ENCODE data around the gene AARS2.

The AARS2 gene

DNA sequence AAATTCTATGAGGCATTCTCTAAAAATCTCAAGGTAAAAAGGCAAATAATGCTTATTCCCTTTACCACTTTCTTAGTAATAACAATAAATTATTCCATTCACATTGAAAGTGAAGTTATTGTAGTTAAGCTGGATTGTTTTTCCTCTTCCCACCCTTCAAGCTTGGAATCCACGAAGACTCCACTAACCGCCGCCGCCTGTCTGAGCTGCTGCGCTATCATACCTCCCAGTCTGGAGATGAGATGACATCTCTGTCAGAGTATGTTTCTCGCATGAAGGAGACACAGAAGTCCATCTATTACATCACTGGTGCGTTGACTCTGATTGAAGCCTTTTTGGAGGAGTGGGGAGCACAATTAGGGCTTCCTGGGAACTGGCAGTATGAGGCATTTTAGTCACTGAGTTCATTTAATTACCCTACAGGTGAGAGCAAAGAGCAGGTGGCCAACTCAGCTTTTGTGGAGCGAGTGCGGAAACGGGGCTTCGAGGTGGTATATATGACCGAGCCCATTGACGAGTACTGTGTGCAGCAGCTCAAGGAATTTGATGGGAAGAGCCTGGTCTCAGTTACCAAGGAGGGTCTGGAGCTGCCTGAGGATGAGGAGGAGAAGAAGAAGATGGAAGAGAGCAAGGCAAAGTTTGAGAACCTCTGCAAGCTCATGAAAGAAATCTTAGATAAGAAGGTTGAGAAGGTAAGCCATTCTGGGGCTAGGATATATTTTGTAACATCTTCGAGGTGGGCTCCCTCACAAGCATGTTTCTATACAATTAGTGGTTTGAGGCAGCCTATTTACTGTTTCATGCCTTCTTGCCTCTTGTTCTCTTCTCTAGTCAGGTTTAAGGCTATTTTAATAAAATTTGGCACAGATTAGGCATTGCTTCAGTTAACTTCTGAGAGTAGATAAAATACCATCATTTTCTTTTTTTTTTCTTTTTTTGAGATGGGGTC, 61.3 kb downstream of the AARS2 start:
- DNase-seq (ENCODE audit: low read depth) = no peak
- no peak overlapping the region for H3K4me3 ChIP-seq (ENCODE audit: low read depth, low read length)
- TF ChIP-seq CTCF (conservative IDR thresholded peaks at IDR 0.05; ENCODE audit: low read depth, low read length) = no peak

GRCh38 chr6:44250718-44251123, 62.4 kb downstream of the AARS2 start:
- TF ChIP-seq CTCF (conservative IDR thresholded peaks at IDR 0.05; ENCODE audit: low read depth, low read length) = no peak
- no peak overlapping the region for H3K4me3 ChIP-seq (ENCODE audit: low read depth, low read length)
- no peak for DNase-seq (ENCODE audit: low read depth)

DNA sequence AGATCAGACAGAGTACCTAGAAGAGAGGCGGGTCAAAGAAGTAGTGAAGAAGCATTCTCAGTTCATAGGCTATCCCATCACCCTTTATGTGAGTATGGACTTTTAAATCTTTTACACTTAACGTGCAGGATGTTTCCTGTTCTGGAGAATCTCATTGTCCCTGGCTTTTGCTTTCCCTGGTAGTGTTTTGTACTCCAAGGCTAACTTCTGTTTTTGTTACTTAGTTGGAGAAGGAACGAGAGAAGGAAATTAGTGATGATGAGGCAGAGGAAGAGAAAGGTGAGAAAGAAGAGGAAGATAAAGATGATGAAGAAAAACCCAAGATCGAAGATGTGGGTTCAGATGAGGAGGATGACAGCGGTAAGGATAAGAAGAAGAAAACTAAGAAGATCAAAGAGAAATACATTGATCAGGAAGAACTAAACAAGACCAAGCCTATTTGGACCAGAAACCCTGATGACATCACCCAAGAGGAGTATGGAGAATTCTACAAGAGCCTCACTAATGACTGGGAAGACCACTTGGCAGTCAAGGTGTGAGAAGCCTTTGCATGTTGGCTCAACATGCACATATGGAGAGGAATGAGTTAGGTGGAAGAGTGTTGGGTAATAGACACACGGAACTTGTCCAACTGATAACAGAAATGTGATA, 63.0 kb downstream of the AARS2 start:
- no peak for TF ChIP-seq CTCF (conservative IDR thresholded peaks at IDR 0.05; ENCODE audit: low read depth, low read length)
- no peak overlapping the region for H3K4me3 ChIP-seq (ENCODE audit: low read depth, low read length)
- DNase-seq (ENCODE audit: low read depth) = no peak

Measured in choroid plexus epithelial cell (primary cell).